ENCODE results near the gene ADRA2B.

DNA sequence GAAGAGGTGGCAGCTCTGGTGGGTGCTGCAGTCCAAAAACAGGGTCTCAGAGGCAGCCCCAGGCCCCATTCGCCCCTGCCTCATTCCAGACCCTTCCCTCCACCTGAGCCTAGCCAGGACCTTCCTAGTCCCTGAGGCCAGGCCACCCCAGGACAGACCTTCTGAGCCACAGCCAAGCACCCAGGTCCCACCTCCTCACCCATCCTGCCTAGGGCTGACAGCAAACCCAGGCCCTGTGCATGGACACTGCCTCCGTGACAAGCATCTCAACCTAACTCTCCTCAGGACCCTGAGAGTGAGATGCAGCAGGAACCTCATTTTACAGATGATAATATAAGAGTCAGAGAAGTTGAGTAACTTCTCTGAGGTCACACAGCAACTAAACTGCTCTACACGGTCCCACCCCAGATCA lies 15.5 kb downstream of the ADRA2B start:
- TF ChIP-seq POLR2A (IDR thresholded peaks at IDR 0.05; ENCODE audit: low read length) (no peak), GATA1 (IDR thresholded peaks at IDR 0.05; ENCODE audit: low read depth, low read length) (no peak)

All from erythroblast (primary cell).